ENCODE measurements around the gene DGKG. TPM values are rescaled to one million over a fixed set of nuclear protein-coding genes. Genes with fewer than 3 reads are reported as not detected.

DGKG gene
- polyA plus RNA-seq, 2 of the 4 experiments (the other 2 are of a cell fraction) = 11.5 to 13.3 TPM

- ChIA-PET CTCF (interaction anchor here (0.9 kb wide), 1 partner anchor 236 kb away, joined by 3 read pairs; no protein-coding TSS in a partner anchor), POLR2A (no interaction called here)
- H3K4me3 ChIP-seq = no peak overlapping the region
- ATAC-seq (no peak), DNase-seq (ENCODE audit: low read depth in 1 of 2, low spot score in 1 of 2) (no peak), FAIRE-seq (no peak)
- no peak overlapping the region for H3K27ac ChIP-seq
- 0% methylated on average over 6 of the region's 11 CpGs for WGBS (ENCODE audit: missing lambda C conversion rate)
- H3K4me2 ChIP-seq = no peak overlapping the region
- no peaks in the 10 kb centered on the region for H3K9me3 ChIP-seq
- TF ChIP-seq ZFP36 (IDR thresholded peaks at IDR 0.05; ENCODE audit: borderline replicate concordance, partially characterized antibody) (no peak), RFX5 (IDR thresholded peaks at IDR 0.05) (no peak), CHD4 (IDR thresholded peaks at IDR 0.05; ENCODE audit: borderline replicate concordance) (no peak), CBX2 (IDR thresholded peaks at IDR 0.05; ENCODE audit: borderline replicate concordance, low read depth) (no peak), PHF8 (IDR thresholded peaks at IDR 0.05; ENCODE audit: borderline replicate concordance, low read depth) (no peak)
- H3K4me1 ChIP-seq = no peaks in the 10 kb centered on the region
Measured at GRCh38 chr3:186303965-186304364, 58.1 kb downstream of the DGKG start.

- DNase-seq (ENCODE audit: low read depth in 1 of 2, low spot score in 1 of 2) (no peak), ATAC-seq (no peak), FAIRE-seq (no peak)
- ChIA-PET POLR2A (no interaction called here), CTCF (no interaction called here)
- H3K4me1 ChIP-seq = no peaks in the 10 kb centered on the region
- WGBS (ENCODE audit: missing lambda C conversion rate) = 11% methylated on average over 4 of the region's 4 CpGs
- no peak overlapping the region for H3K4me3 ChIP-seq
- H3K9me3 ChIP-seq = no peaks in the 10 kb centered on the region
- TF ChIP-seq HDAC2 (IDR thresholded peaks at IDR 0.05) (no peak), HOXB13 (CRISPR knock-in tag; IDR thresholded peaks at IDR 0.05; ENCODE audit: low read depth) (no peak), EHMT2 (IDR thresholded peaks at IDR 0.05; ENCODE audit: low read depth) (no peak), NR3C1 (IDR thresholded peaks at IDR 0.05) (no peak), KDM5A (IDR thresholded peaks at IDR 0.05) (no peak)
- no peak overlapping the region for H3K27ac ChIP-seq
- H3K4me2 ChIP-seq = no peak overlapping the region
Measured at GRCh38 chr3:186299327-186299726, 62.7 kb downstream of the DGKG start.

- H3K4me2 ChIP-seq = no peak overlapping the region
- no peaks in the 10 kb centered on the region for H3K4me1 ChIP-seq
- DNase-seq (ENCODE audit: low read depth in 1 of 2, low spot score in 1 of 2) = peak in 1 of 2 experiments; percentile 17
- H3K4me3 ChIP-seq = no peak overlapping the region
- no peak overlapping the region for H3K27ac ChIP-seq
- peak; percentile 67 to 69; a peak in 3 of 6 replicates for ATAC-seq
- CTCF ChIA-PET = no interaction called here
- 0% methylated on average over 2 of the region's 2 CpGs for WGBS (ENCODE audit: missing lambda C conversion rate)
- no peaks in the 10 kb centered on the region for H3K9me3 ChIP-seq
- no peak for TF ChIP-seq HES2 (IDR thresholded peaks at IDR 0.05)
- no peak for TF ChIP-seq FOSL2 (IDR thresholded peaks at IDR 0.05)
- 0 out of 2 replicates have a peak, but pooled peaks have one; percentile 16 for TF ChIP-seq FOSL2 (CRISPR knock-in tag; IDR thresholded peaks at IDR 0.05)
- POLR2A ChIA-PET = no interaction called here
- no peak for FAIRE-seq
Measured at GRCh38 chr3:186298876-186299275, 63.2 kb downstream of the DGKG start.

GRCh38 chr3:186290796-186291195, 71.2 kb downstream of the DGKG start:
- POLR2A ChIA-PET = no interaction called here
- WGBS (ENCODE audit: missing lambda C conversion rate) = 43% methylated on average over 2 of the region's 2 CpGs
- TF ChIP-seq, protein P1, sequence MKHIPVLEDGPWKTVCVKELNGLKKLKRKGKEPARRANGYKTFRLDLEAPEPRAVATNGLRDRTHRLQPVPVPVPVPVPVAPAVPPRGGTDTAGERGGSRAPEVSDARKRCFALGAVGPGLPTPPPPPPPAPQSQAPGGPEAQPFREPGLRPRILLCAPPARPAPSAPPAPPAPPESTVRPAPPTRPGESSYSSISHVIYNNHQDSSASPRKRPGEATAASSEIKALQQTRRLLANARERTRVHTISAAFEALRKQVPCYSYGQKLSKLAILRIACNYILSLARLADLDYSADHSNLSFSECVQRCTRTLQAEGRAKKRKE (CRISPR knock-in tag; IDR thresholded peaks at IDR 0.05; ENCODE audit: low read depth) = no peak
- Histone ChIP-seq H3K9me3 (no peaks in the 10 kb centered on the region), H3K4me1 (no peaks in the 10 kb centered on the region), H3K4me3 (no peak overlapping the region), H3K4me2 (no peak overlapping the region), H3K27ac (no peak overlapping the region)
- ATAC-seq = no peak
- CTCF ChIA-PET = interaction anchor here (1.1 kb wide), 1 partner anchor 324 kb away, joined by 4 read pairs; no protein-coding TSS in a partner anchor
- no peak for DNase-seq (ENCODE audit: low read depth in 1 of 2, low spot score in 1 of 2)
- FAIRE-seq = no peak

DNA sequence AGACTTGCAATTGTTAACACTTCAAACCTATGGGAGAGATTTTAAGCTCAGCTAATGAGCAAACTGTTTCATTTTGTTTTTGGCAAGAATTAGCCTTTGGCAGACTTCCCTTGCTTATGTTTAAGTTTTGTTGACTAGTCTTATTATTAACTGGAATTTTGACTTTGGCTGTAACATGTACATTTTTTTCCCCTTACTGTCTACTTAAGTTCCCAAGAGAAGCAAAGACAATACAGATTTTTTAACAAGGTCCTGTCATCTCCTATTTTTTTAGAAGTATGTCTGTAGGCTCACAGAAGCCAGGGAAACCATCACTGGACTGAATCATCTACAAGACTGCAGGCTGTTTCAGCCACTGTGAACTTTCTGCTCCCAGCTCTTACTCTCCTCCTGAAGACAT, 74.3 kb downstream of the DGKG start:
- Histone ChIP-seq H3K4me3 (no peak overlapping the region), H3K4me2 (no peak overlapping the region), H3K27ac (no peak overlapping the region), H3K9me3 (no peaks in the 10 kb centered on the region), H3K4me1 (no peaks in the 10 kb centered on the region)
- POLR2A ChIA-PET = no interaction called here
- no peak for DNase-seq (ENCODE audit: low read depth in 1 of 2, low spot score in 1 of 2)
- CTCF ChIA-PET = interaction anchor here (1.3 to 2.0 kb wide), 3 partner anchors 10 to 305 kb away, joined by 5 to 8 read pairs (median 5); no protein-coding TSS in a partner anchor
- no peak for FAIRE-seq
- no peak for ATAC-seq
- TF ChIP-seq RAD21 (conservative IDR thresholded peaks at IDR 0.05 in 1 of 2, IDR thresholded peaks at IDR 0.05 in 1 of 2) (no peak), USF2 (IDR thresholded peaks at IDR 0.05) (no peak), HES2 (IDR thresholded peaks at IDR 0.05) (no peak), ESRRA (IDR thresholded peaks at IDR 0.05; ENCODE audit: borderline replicate concordance, low read length) (no peak), CEBPB (IDR thresholded peaks at IDR 0.05) (no peak), ZSCAN20 (CRISPR knock-in tag; IDR thresholded peaks at IDR 0.05) (no peak), NFE2L2 (conservative IDR thresholded peaks at IDR 0.05; ENCODE audit: low read length) (no peak), RARB (CRISPR knock-in tag; IDR thresholded peaks at IDR 0.05) (no peak)
- TF ChIP-seq, protein P2, sequence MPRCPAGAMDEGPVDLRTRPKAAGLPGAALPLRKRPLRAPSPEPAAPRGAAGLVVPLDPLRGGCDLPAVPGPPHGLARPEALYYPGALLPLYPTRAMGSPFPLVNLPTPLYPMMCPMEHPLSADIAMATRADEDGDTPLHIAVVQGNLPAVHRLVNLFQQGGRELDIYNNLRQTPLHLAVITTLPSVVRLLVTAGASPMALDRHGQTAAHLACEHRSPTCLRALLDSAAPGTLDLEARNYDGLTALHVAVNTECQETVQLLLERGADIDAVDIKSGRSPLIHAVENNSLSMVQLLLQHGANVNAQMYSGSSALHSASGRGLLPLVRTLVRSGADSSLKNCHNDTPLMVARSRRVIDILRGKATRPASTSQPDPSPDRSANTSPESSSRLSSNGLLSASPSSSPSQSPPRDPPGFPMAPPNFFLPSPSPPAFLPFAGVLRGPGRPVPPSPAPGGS (IDR thresholded peaks at IDR 0.05) = no peak
- TF ChIP-seq, protein P3, sequence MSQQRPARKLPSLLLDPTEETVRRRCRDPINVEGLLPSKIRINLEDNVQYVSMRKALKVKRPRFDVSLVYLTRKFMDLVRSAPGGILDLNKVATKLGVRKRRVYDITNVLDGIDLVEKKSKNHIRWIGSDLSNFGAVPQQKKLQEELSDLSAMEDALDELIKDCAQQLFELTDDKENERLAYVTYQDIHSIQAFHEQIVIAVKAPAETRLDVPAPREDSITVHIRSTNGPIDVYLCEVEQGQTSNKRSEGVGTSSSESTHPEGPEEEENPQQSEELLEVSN (IDR thresholded peaks at IDR 0.05; ENCODE audit: borderline replicate concordance, low read depth) = no peak

All from A549 (cell line).